Measurements from ENCODE around the gene NUP62CL. TPM values are rescaled to one million over a fixed set of nuclear protein-coding genes. Genes with fewer than 3 reads are reported as not detected.
"Not testable (repeated sequence)": the region's sequence is repeated elsewhere in the genome, so short reads cannot be mapped to it uniquely, and the experiment has no call there.

The NUP62CL gene
- total RNA-seq, 4 donors from 2014 or later: 0.68 to 5.5 (median 2.1) TPM

GRCh38 chrX:107197319-107197718, 8.9 kb downstream of the NUP62CL start:
- no peak overlapping the region for H3K4me3 ChIP-seq
- 70 to 78% methylated on average over 1 of the region's 1 CpG for WGBS, 2 donors
- no peaks in the 10 kb centered on the region for H3K36me3 ChIP-seq
- no peak for DNase-seq
- no peaks in the 10 kb centered on the region for H3K4me1 ChIP-seq
- TF ChIP-seq, protein P1, sequence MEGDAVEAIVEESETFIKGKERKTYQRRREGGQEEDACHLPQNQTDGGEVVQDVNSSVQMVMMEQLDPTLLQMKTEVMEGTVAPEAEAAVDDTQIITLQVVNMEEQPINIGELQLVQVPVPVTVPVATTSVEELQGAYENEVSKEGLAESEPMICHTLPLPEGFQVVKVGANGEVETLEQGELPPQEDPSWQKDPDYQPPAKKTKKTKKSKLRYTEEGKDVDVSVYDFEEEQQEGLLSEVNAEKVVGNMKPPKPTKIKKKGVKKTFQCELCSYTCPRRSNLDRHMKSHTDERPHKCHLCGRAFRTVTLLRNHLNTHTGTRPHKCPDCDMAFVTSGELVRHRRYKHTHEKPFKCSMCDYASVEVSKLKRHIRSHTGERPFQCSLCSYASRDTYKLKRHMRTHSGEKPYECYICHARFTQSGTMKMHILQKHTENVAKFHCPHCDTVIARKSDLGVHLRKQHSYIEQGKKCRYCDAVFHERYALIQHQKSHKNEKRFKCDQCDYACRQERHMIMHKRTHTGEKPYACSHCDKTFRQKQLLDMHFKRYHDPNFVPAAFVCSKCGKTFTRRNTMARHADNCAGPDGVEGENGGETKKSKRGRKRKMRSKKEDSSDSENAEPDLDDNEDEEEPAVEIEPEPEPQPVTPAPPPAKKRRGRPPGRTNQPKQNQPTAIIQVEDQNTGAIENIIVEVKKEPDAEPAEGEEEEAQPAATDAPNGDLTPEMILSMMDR (IDR thresholded peaks at IDR 0.05): no peak
- TF ChIP-seq POLR2A (IDR thresholded peaks at IDR 0.05): no peak
- H3K27me3 ChIP-seq: no peaks in the 10 kb centered on the region
- intact Hi-C loops (cut with DNase I): no loop called here
- no peaks in the 10 kb centered on the region for H3K9me3 ChIP-seq
- no peak overlapping the region for H3K27ac ChIP-seq

DNA sequence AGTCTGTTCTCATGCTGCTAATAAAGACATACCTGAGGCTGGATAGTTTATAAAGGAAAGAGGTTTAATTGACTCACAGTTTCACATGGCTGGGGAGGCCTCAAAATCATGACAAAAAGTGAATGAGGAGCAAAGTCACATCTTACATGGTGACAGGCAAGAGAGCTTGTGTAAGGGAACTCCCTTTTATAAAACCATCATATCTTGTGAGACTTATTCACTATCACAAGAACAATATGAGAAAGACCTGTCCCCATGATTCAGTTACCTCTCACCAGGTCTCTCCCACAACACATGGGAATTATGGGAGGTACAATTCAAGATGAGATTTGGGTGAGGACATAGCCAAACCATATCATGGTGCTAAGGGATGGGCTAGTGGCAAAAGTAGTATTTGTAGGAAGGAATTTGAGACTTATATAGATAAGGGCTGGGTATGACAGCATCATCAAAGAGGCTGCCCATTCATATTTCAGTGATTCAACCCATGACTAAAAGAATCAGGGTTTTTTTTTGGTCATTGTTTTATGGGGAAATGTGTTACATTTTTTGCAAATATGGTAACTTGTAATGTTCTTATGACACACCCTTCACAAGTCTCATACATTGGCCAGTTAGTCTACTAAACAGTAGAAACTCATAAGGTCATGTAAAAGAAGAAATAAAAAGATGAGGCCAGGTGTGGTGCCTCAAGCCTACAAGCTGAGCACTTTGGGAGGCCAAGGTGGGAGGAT, 34.7 kb downstream of the NUP62CL start:
- Histone ChIP-seq H3K27me3 (no peaks in the 10 kb centered on the region), H3K9me3 (no peaks in the 10 kb centered on the region), H3K4me1 (no peaks in the 10 kb centered on the region), H3K27ac (no peak overlapping the region), H3K36me3 (no peaks in the 10 kb centered on the region), H3K4me3 (no peak overlapping the region)
- intact Hi-C loops (cut with DNase I): no loop called here
- no peak for DNase-seq
- TF ChIP-seq POLR2A (IDR thresholded peaks at IDR 0.05): no peak
- TF ChIP-seq, protein P1 (IDR thresholded peaks at IDR 0.05): no peak

DNA sequence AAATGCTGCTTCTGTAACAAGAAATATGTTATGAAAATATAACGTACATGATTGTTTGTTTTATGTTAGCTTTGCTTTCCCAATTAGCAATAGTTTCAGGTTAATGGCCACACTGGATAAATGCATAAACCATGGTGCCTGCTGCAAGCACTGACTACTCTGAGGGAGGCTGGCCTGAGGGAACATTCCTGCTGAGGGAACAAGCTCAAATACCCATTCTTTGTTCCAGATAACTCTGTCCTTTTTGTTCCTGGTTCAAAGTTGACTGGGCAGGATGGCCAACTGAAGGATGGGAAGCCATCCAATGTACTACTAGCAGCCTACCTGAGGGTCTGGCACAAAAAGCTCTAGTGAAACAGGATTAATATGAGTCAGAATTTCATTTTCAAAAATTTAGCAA, 37.5 kb downstream of the NUP62CL start:
- TF ChIP-seq, protein P1 (IDR thresholded peaks at IDR 0.05): no peak
- TF ChIP-seq POLR2A (IDR thresholded peaks at IDR 0.05): no peak
- Histone ChIP-seq H3K36me3 (no peaks in the 10 kb centered on the region), H3K27ac (no peak overlapping the region), H3K9me3 (no peaks in the 10 kb centered on the region), H3K4me1 (no peaks in the 10 kb centered on the region), H3K27me3 (no peaks in the 10 kb centered on the region), H3K4me3 (no peak overlapping the region)
- 29 to 61% methylated on average over 1 of the region's 1 CpG for WGBS, 2 donors
- DNase-seq: no peak
- intact Hi-C loops (cut with DNase I): no loop called here

DNA sequence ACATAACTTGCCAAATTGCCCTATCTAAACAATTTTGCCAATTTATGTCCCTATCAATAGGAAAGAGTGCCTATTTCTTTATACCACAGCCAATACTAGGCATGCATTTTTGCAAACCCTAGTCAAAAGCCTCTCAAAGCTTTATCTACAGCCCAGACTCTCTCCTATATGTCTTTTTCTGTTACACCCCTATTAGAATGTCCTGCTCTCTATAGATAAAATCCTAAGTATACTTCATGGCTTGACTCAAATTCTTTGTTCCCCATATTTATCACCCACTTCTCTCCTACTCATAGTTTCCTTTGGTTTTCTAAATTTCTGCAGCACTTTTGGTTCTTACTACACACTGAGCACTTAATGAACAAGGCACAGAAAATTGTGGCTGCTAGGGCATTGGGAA, 38.0 kb downstream of the NUP62CL start:
- no peaks in the 10 kb centered on the region for H3K36me3 ChIP-seq
- H3K9me3 ChIP-seq: no peaks in the 10 kb centered on the region
- H3K4me1 ChIP-seq: no peaks in the 10 kb centered on the region
- H3K27me3 ChIP-seq: no peaks in the 10 kb centered on the region
- no peak overlapping the region for H3K27ac ChIP-seq
- intact Hi-C loops (cut with DNase I): no loop called here
- DNase-seq: no peak
- TF ChIP-seq, protein P1 (IDR thresholded peaks at IDR 0.05): no peak
- no peak for TF ChIP-seq POLR2A (IDR thresholded peaks at IDR 0.05)
- H3K4me3 ChIP-seq: no peak overlapping the region

DNA sequence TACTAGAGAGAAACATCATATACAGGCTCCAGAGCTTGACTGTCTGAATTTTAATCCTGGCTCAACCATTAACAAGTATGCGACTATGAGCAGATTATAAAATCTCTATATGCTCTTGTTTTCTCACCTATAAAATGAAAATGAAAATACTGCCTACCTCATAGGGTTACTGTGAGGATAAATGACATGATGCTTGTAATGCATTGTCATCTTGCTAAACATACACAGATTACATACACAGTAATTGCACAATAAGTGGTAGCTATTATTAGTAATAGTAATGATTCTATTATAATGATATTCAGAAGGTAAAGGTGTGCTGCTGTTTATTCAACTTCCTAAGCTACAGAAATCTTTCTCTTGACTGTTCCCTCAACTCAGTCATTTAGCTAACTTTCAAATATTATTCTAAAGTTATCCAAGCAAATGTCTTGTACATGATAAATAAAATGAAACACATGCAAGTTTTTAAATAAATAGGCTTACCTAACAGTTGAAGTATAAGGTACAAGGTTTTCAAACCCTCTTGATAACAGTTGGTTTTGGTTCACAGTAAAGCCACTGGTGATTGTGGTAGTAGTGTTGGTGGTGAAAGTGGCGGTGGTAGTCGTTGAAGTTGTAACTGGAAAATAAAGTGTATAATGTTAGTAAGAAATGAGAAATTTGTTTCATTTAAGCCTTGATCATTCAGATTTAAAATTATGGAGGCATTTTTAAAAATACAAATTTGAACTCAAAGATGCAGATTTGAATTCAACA, 38.9 kb downstream of the NUP62CL start:
- no peaks in the 10 kb centered on the region for H3K4me1 ChIP-seq
- H3K36me3 ChIP-seq: no peaks in the 10 kb centered on the region
- DNase-seq: no peak
- intact Hi-C loops (cut with DNase I): no loop called here
- H3K27me3 ChIP-seq: no peaks in the 10 kb centered on the region
- WGBS, 2 donors: 77 to 90% methylated on average over 3 of the region's 3 CpGs
- TF ChIP-seq POLR2A (IDR thresholded peaks at IDR 0.05): no peak
- TF ChIP-seq, protein P1 (IDR thresholded peaks at IDR 0.05): no peak
- no peaks in the 10 kb centered on the region for H3K9me3 ChIP-seq
- no peak overlapping the region for H3K27ac ChIP-seq
- H3K4me3 ChIP-seq: no peak overlapping the region

DNA sequence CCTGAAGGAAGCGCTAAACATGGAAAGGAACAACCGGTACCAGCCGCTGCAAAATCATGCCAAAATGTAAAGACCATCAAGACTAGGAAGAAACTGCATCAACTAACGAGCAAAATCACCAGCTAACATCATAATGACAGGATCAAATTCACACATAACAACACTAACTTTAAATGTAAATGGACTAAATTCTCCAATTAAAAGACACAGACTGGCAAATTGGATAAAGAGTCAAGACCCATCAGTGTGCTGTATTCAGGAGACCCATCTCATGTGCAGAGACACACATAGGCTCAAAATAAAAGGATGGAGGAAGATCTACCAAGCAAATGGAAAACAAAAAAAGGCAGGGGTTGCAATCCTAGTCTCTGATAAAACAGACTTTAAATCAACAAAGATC, 48.6 kb downstream of the NUP62CL start:
- WGBS, 2 donors: 80% methylated on average over 1 of the region's 4 CpGs; no CpG with 5 or more reads in 1 of the 2 donors
- H3K4me3 ChIP-seq; H3K9me3 ChIP-seq; intact Hi-C loops (cut with DNase I); H3K36me3 ChIP-seq; H3K27ac ChIP-seq; DNase-seq; H3K4me1 ChIP-seq; H3K27me3 ChIP-seq: not testable (repeated sequence)

DNA sequence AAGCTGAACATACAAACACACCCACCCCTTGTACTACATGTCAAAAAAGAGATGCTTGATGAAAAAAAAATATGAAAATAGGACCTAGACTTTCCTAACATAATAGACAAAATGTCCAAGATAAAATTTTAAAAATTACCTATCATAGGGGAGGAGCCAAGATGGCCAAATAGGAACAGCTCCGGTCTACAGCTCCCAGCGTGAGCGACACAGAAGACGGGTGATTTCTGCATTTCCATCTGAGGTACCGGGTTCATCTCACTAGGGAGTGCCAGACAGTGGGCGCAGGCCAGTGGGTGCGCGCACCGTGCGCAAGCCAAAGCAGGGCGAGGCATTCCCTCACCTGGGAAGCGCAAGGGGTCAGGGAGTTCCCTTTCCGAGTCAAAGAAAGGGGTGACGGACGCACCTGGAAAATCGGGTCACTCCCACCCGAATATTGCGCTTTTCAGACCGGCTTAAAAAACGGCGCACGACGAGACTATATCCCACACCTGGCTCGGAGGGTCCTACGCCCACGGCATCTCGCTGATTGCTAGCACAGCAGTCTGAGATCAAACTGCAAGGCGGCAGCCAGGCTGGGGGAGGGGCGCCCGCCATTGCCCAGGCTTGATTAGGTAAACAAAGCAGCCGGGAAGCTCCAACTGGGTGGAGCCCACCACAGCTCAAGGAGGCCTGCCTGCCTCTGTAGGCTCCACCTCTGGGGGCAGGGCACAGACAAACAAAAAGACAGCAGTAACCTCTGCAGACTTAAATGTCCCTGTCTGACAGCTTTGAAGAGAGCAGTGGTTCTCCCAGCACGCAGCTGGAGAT, 50.4 kb downstream of the NUP62CL start:
- H3K4me1 ChIP-seq; H3K36me3 ChIP-seq; DNase-seq; H3K27me3 ChIP-seq; intact Hi-C loops (cut with DNase I); H3K9me3 ChIP-seq: not testable (repeated sequence)
- Histone ChIP-seq H3K4me3 (peak overlapping the region; percentile 22 to 48 (median 36)), H3K27ac (peak overlapping the region in 1 of 4 donors; percentile 9)
- 0 to 34% methylated on average over 4 to 11 of the region's 32 CpGs for WGBS, 2 donors
